Activated T-helper 17 cell treated with anti-CD3 and anti-CD28 coated beads, Interleukin-2, amount 50 U/mL, for 72 hours (primary cell): ENCODE data around the gene TRIM6. TPM values are rescaled to one million over a fixed set of nuclear protein-coding genes. Genes with fewer than 3 reads are reported as not detected.
"Not testable (repeated sequence)": the region's sequence is repeated elsewhere in the genome, so short reads cannot be mapped to it uniquely, and the experiment has no call there.

Experiments
- ATAC-seq: fragments of 150-1000 bp; cut with Tn5 transposase; replicated peaks from 2 replicates; pipeline ENCODE4 v1.10.0; 2021; ENCODE audit warnings: mild to moderate bottlenecking, moderate library complexity
- H3K27ac Mint-ChIP-seq: one replicate; pipeline ENCODE4 v1.8.0; 2022; ENCODE audit warnings: mixed read lengths
- H3K27me3 Mint-ChIP-seq: one replicate; pipeline ENCODE4 v1.8.0; 2022; ENCODE audit warnings: mixed read lengths
- H3K36me3 Mint-ChIP-seq: one replicate; pipeline ENCODE4 v1.8.0; 2022; ENCODE audit warnings: low read depth, mild to moderate bottlenecking, mixed read lengths
- H3K4me1 Mint-ChIP-seq: one replicate; pipeline ENCODE4 v1.8.0; 2022; ENCODE audit warnings: mixed read lengths
- H3K4me3 Mint-ChIP-seq: one replicate; pipeline ENCODE4 v1.8.0; 2022; ENCODE audit warnings: mild to moderate bottlenecking, mixed read lengths
- H3K9me3 Mint-ChIP-seq: one replicate; pipeline ENCODE4 v1.8.0; 2022; ENCODE audit warnings: mixed read lengths
- total RNA-seq, 2 donors: library from RNA; stranded (reverse); gene quantifications; one replicate each; pipeline ENCODE4 v1.2.3, GENCODE V29; 2022

TRIM6 gene
- total RNA-seq, 2 donors from 2014 or later = 0.19 TPM

DNA sequence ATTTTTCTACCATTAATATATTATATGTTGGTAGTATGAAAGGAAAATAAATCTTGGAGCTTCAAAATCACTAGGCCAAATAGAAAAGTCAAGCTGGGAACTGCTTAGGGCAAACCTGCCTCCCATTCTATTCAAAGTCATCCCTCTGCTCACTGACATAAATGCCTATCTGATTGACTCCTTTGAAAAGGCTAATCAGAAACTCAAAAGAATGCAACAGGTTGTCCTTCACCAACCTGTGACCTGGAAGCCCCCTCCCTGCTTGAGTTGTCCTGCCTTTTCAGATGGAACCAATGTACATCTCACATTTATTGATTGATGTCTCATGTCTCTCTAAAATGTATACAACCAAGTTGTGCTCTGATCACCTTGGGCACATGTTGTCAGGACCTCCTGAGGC, 25.1 kb downstream of the TRIM6 start:
- Mint-ChIP-seq H3K4me1 (peaks cover 11% of the 10 kb centered on the region), H3K4me3 (no peak overlapping the region), H3K36me3 (no peaks in the 10 kb centered on the region), H3K9me3 (no peaks in the 10 kb centered on the region), H3K27ac (no peak overlapping the region), H3K27me3 (no peaks in the 10 kb centered on the region)
- no peak for ATAC-seq

DNA sequence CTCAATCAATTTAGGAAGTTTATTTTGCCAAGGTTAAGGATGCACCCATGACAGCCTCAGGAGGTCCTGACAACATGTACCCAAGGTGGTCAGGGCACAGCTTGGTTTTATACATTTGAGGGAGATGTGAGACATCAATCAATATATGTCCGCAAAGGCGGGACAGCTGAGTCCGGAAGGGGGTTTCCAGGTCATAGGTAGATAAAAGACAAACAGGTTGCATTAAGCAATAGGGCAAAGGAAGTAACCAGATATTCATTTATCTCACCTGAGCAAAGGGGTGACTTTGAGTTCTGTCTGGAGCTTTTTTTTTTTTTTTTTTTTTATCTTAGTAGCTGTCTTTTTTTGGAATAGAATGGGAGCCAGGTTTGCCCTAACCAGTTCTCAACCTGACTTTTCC, 26.4 kb downstream of the TRIM6 start:
- Mint-ChIP-seq H3K9me3 (no peaks in the 10 kb centered on the region), H3K36me3 (no peaks in the 10 kb centered on the region), H3K4me1 (peaks cover 17% of the 10 kb centered on the region), H3K27me3 (no peaks in the 10 kb centered on the region), H3K27ac (no peak overlapping the region), H3K4me3 (no peak overlapping the region)
- ATAC-seq = no peak

DNA sequence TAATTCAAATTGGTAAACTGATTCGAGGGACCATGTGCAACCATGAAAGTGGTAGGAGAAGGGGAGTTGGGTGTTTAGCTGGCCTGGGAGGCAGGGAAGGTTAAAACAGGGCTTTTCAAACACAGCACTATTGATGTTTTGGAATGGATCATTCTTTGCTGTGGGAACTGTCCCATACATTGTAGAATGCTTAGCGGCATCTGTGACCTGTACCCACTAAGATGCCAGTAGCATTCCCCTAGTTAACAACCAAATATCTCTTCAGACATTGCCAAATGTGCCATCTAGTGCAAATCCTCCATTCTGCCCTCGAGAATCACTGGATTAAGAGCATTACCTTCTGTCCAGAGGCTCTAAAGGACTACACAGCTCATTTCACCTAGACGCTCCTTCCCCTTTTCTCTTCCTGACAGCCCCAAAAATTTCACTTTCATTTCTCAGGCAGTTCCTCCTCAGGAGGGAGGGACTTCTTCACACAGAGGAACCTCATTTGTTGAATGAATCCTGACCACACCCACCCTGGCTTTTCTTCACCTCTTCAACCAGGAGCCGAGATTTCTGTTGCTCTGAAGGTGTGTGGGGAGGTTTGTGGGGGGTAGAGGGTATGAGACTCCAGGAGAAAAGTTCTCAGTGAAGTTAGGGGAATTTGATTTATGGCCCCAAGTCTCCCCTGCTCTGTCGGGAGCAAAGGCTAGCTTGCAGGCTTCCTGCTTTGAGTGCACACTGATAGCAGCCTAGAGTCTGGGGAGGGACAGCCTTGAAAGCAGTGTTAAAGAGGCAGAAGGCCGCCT, 28.2 kb downstream of the TRIM6 start, which contains the start of gene TRIM34:
TSS of gene TRIM34 (plus strand) at position 513 of the 791 bp plus-strand sequence. CDS start 7,331 bp downstream, outside the sequence.
- H3K4me3 Mint-ChIP-seq = peak within 1 kb of the TSS; percentile 90
- peaks cover 21% of the 10 kb centered on the region for H3K4me1 Mint-ChIP-seq
- no peaks in the 10 kb centered on the region for H3K27me3 Mint-ChIP-seq
- peak; percentile 99 for ATAC-seq
- peak within 1 kb of the TSS; percentile 88 for H3K27ac Mint-ChIP-seq
- no peaks in the 10 kb centered on the region for H3K36me3 Mint-ChIP-seq
- no peaks in the 10 kb centered on the region for H3K9me3 Mint-ChIP-seq

DNA sequence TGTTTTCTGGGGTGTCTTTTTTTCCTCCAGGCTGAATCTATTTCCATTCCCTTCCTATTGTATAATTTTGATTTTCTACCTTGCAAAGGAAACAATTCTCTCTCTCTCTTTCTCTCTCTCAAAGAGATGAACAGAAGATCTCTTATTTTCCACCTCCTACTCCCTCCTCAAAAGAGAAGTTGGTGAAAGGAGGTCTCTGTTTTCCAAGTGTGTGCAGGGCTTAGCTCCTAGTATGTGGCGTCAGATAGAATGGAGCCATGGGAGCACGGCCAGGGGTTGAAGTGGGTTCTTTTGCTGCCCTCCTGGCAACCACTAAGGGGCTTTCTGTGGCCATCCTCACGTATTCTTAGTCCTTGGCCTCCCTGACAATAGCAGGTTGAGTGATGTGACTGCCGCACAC, 28.8 kb downstream of the TRIM6 start:
- Mint-ChIP-seq H3K36me3 (no peaks in the 10 kb centered on the region), H3K27ac (peak overlapping the region; percentile 88), H3K27me3 (no peaks in the 10 kb centered on the region), H3K4me3 (peak overlapping the region; percentile 90), H3K4me1 (peaks cover 21% of the 10 kb centered on the region), H3K9me3 (no peaks in the 10 kb centered on the region)
- no peak for ATAC-seq

DNA sequence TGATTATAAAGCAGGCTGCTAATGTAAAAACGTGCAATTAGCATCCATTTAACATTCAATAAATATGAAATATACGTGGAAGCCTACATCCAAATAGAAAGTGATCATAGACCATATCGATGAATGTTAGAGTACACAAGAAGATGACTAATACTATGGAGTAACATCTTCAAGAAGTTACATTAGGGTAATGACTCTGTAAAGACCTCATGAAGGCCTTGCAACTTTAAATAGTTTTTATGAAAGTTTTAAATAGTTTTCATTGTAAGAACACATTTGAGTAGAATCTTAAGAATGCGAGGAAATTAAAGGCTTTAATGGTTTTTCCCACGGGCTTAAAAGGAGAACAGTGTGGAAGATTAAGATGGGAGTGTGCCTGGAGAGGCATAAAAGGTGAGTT, 29.8 kb downstream of the TRIM6 start:
- Mint-ChIP-seq H3K27ac (peak overlapping the region; percentile 88), H3K4me3 (peak overlapping the region; percentile 90), H3K4me1 (peaks cover 22% of the 10 kb centered on the region), H3K9me3 (no peaks in the 10 kb centered on the region), H3K27me3 (no peaks in the 10 kb centered on the region), H3K36me3 (no peaks in the 10 kb centered on the region)
- no peak for ATAC-seq

DNA sequence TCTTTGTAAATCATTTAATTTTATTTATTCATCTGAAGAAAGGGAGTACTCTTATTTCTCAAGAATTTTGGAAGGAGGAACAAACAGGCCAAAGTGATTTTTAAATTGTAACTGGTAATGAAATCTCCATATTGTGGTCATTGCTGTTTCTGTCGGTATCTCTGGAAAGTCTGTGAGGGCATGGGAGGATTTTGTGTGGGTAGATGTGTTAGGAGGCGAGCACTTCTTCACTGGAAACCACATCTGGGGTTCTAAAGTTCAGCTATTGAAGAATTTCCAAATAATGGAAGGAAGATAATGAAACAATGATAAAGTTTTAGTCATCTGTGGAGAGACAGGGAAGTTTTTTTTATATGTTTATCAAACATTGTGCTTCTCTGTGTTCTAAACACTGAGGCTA, 35.0 kb downstream of the TRIM6 start:
- Mint-ChIP-seq H3K4me3 (no peak overlapping the region), H3K36me3 (peaks cover 41% of the 10 kb centered on the region), H3K27ac (peak overlapping the region; percentile 14), H3K4me1 (peaks cover 16% of the 10 kb centered on the region), H3K27me3 (no peaks in the 10 kb centered on the region), H3K9me3 (no peaks in the 10 kb centered on the region)
- ATAC-seq = no peak

DNA sequence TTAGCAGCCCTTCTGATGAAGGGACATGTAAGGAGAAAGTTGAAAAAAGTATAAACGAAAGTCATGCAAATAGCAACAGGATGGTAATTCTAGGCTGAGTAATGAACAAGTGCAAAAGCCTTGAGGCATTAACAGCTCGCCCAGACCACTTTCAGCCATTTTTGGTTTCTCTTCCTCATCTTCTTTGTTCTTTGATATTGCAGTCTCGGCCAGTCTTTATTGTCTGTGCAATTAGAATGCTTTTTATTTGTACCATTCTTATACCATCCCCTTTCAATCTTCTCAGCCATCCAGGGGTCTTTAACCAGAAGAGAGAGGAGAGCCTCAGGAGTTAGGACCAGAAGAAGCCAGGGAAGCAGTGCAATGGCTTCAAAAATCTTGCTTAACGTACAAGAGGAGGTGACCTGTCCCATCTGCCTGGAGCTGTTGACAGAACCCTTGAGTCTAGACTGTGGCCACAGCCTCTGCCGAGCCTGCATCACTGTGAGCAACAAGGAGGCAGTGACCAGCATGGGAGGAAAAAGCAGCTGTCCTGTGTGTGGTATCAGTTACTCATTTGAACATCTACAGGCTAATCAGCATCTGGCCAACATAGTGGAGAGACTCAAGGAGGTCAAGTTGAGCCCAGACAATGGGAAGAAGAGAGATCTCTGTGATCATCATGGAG, 35.7 kb downstream of the TRIM6 start:
- no peaks in the 10 kb centered on the region for H3K27me3 Mint-ChIP-seq
- H3K9me3 Mint-ChIP-seq = no peaks in the 10 kb centered on the region
- no peak for ATAC-seq
- peaks cover 48% of the 10 kb centered on the region for H3K36me3 Mint-ChIP-seq
- H3K4me3 Mint-ChIP-seq = no peak overlapping the region
- no peak overlapping the region for H3K27ac Mint-ChIP-seq
- peaks cover 12% of the 10 kb centered on the region for H3K4me1 Mint-ChIP-seq

DNA sequence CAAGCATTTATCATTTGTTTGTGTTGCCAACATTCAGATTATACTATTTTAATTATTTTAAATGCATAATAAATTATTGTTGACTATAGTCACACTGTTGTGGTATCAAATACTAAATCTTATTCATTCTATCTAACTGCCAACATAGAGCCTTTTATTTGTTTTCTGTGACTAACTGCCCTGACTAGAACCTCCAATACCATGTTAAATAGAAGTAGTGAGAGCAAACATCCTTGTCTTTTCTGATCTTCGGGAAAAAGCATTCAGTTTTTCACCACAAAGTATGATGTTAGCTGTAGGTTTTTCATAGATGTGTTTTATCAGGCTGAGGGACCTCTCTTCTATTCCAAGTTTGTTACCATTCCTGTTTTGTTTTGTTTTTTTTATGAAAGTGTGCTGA, 43.5 kb downstream of the TRIM6 start:
- H3K4me3 Mint-ChIP-seq = no peak overlapping the region
- no peaks in the 10 kb centered on the region for H3K4me1 Mint-ChIP-seq
- no peaks in the 10 kb centered on the region for H3K9me3 Mint-ChIP-seq
- H3K27ac Mint-ChIP-seq = no peak overlapping the region
- no peak for ATAC-seq
- H3K27me3 Mint-ChIP-seq = no peaks in the 10 kb centered on the region
- peaks cover 85% of the 10 kb centered on the region for H3K36me3 Mint-ChIP-seq

DNA sequence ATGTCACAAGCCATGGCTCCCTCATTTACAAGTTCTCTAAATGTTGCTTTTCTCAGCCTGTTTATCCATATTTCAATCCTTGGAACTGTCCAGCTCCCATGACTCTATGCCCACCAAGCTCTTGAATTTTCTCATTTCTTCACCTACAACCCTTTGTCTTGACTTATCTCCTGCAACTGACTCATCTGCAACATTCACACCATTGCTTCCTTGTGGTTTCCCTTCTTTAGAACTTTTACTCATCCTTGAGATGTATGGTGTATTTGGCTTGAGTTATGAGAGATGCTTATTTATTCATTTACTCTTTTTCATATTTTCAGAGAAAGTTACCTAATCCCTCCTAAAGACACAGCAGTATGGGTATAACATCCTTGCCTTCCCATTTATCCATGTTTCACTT, 47.1 kb downstream of the TRIM6 start:
- ATAC-seq = peak; percentile 81
- H3K36me3 Mint-ChIP-seq = peaks cover 52% of the 10 kb centered on the region
- no peaks in the 10 kb centered on the region for H3K27me3 Mint-ChIP-seq
- H3K9me3 Mint-ChIP-seq = no peaks in the 10 kb centered on the region
- H3K4me3 Mint-ChIP-seq = no peak overlapping the region
- no peak overlapping the region for H3K27ac Mint-ChIP-seq
- no peaks in the 10 kb centered on the region for H3K4me1 Mint-ChIP-seq

DNA sequence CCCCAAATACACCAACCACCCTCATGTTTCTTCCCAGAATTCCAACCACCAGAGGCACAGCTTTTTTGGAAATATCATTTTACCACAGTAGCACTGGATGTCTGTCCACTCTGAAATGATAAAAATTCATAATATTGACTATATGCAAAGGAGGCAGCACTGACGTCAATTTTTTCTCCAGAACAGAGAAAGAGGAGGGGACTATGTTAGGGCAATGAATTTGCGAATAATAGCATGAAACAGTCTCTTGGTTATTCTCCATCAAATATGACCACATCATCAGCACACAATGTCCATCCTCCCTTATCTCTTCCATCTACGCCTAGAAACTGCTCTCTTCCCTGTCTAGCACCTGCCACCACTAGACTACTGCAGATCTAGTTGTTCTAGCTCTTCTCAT, 49.7 kb downstream of the TRIM6 start:
- peaks cover 32% of the 10 kb centered on the region for H3K36me3 Mint-ChIP-seq

DNA sequence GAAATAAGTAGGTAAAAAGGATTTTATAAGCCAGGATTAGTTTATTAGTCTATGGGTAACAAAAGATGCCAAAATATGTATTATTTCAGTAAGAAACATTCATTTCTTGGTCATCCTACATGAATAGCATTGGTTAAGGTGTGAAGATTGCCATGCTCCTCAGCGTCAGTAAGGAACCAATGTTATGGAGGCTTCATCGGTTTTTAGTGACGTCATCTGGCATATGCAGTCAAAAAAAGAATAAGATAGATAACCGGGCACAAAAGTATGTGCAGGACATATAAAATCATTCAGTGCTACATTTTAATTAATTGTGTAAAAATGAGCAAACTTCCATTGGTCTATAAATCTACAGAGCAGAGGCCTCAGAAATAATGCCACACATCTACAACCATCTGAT, 59.0 kb downstream of the TRIM6 start:
- H3K27ac Mint-ChIP-seq = no peak overlapping the region
- H3K36me3 Mint-ChIP-seq = no peaks in the 10 kb centered on the region
- H3K27me3 Mint-ChIP-seq = no peaks in the 10 kb centered on the region
- no peak overlapping the region for H3K4me3 Mint-ChIP-seq
- ATAC-seq = no peak
- H3K9me3 Mint-ChIP-seq = peaks cover 4% of the 10 kb centered on the region
- no peaks in the 10 kb centered on the region for H3K4me1 Mint-ChIP-seq

More for the DNA sequence above, 49.7 kb downstream of the TRIM6 start:
- no peak for ATAC-seq
- Mint-ChIP-seq H3K4me3 (no peak overlapping the region), H3K27me3 (no peaks in the 10 kb centered on the region), H3K9me3 (no peaks in the 10 kb centered on the region), H3K27ac (no peak overlapping the region), H3K4me1 (no peaks in the 10 kb centered on the region)

DNA sequence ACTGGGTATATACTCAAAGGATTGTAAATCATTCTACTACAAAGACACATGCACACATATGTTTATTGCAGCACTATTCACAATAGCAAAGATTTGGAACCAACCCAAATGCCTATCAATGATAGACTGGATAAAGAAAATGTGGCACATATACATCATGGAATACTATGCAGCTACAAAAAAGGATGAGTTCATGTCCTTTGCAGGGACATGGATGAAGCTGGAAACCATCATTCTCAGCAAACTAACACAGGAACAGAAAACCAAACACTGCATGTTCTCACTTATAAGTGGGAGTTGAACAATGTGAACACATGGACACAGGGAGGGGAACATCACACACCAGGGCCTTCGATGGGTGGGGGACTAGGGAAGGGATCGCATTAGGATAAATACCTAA, 60.5 kb downstream of the TRIM6 start:
- H3K4me1 Mint-ChIP-seq, H3K9me3 Mint-ChIP-seq, H3K27ac Mint-ChIP-seq, H3K27me3 Mint-ChIP-seq, H3K4me3 Mint-ChIP-seq, ATAC-seq, H3K36me3 Mint-ChIP-seq: not testable (repeated sequence)

DNA sequence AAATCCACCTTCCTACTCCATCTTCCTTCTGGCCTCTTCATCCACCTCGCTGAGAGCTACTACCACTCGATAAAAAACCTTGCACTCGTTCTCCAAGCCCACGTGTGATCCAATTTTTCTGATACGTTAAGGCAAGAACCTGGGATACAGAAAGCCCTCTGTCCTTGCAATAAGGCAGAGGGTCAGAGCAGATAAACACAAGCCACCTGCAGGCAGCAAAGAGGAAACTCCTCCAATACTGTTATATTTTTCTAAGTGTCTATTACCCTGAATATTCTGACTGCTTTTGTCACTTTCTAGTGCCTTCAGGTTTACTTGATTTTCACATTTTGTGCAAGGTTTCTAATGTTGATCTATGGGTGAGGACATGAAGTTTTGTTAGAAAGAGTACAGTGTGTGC, 61.9 kb downstream of the TRIM6 start:
- Mint-ChIP-seq H3K36me3 (peaks cover 5% of the 10 kb centered on the region), H3K27me3 (no peaks in the 10 kb centered on the region), H3K4me1 (no peaks in the 10 kb centered on the region), H3K27ac (no peak overlapping the region), H3K4me3 (no peak overlapping the region), H3K9me3 (no peaks in the 10 kb centered on the region)
- ATAC-seq = no peak
